Fibroblast of mammary gland (primary cell): ENCODE measurements around the gene PPFIBP1.
"Not testable (repeated sequence)": the region's sequence is repeated elsewhere in the genome, so short reads cannot be mapped to it uniquely, and the experiment has no call there.

Experiments
- DNase-seq: peaks from one replicate; pipeline ENCODE4 v3.0.0-alpha.2; 2010; ENCODE audit warnings: low read depth
- H3K4me3 ChIP-seq: 2 replicates; pipeline ENCODE4 v1.5.1; 2011; ENCODE audit warnings: low read depth, mild to moderate bottlenecking, low read length, moderate library complexity; ENCODE audit not compliant: control insufficient read depth
- TF ChIP-seq, protein P1 (sequence below): conservative IDR thresholded peaks from 2 replicates; pipeline ENCODE4 v1.5.1; 2011; ENCODE audit warnings: low read depth, low read length, inconsistent platforms; ENCODE audit not compliant: control insufficient read depth, insufficient read depth

Gene PPFIBP1

DNA sequence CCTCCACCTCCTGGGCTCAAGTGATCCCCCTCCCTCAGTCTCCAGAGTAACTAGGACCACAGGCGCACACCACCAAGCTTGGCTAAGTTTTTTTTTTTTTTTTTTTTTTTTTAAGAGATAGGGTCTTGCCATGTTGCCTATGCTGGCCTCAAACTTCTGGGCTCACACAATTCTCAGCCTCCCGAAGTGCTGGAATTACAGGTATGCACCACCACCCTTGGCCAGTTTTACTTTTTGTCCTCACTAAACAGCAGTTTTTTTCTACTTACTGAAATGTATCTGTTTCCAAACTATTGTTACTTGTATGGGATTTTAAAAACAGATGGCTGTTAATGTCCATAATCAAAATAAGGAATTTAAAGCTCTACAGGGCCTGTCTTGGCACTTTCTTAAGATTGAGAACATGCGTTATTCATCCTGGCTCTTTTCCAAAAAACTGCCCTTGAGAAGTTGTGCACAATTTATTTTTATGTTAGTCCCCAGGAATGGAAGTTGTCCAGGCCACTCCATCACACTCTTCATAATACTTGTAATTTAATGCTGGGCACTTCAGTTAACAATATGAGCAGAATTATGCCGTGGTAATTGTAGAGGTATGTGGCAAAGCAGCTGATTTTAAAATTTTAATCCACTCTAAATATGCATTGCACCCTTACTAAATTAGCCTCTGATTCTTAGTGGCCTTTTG is 120.3 kb downstream of the PPFIBP1 start:
- TF ChIP-seq, protein P1, sequence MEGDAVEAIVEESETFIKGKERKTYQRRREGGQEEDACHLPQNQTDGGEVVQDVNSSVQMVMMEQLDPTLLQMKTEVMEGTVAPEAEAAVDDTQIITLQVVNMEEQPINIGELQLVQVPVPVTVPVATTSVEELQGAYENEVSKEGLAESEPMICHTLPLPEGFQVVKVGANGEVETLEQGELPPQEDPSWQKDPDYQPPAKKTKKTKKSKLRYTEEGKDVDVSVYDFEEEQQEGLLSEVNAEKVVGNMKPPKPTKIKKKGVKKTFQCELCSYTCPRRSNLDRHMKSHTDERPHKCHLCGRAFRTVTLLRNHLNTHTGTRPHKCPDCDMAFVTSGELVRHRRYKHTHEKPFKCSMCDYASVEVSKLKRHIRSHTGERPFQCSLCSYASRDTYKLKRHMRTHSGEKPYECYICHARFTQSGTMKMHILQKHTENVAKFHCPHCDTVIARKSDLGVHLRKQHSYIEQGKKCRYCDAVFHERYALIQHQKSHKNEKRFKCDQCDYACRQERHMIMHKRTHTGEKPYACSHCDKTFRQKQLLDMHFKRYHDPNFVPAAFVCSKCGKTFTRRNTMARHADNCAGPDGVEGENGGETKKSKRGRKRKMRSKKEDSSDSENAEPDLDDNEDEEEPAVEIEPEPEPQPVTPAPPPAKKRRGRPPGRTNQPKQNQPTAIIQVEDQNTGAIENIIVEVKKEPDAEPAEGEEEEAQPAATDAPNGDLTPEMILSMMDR, result no peak
- H3K4me3 ChIP-seq, result no peak overlapping the region
- DNase-seq, result peak; percentile 72

DNA sequence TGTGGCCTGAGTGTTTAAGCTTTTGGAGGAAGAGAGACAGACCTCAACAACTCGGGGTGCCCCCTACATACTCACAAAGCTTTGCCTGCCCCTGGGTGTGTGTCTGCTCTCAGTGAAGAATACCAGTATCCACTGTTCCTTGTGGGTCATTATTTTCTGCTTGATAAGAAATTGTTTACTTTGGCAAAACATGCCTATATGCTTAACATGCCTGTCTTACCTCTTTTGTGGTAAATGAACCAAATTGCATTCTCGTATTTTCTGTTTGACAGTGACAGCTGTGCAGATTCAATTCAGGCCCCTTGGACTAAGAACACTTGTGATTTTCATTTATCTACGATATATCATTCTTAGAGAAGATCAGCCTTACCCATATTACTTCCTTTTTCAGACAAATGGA is 121.7 kb downstream of the PPFIBP1 start:
- TF ChIP-seq, protein P1, result no peak
- no peak for DNase-seq
- no peak overlapping the region for H3K4me3 ChIP-seq

DNA sequence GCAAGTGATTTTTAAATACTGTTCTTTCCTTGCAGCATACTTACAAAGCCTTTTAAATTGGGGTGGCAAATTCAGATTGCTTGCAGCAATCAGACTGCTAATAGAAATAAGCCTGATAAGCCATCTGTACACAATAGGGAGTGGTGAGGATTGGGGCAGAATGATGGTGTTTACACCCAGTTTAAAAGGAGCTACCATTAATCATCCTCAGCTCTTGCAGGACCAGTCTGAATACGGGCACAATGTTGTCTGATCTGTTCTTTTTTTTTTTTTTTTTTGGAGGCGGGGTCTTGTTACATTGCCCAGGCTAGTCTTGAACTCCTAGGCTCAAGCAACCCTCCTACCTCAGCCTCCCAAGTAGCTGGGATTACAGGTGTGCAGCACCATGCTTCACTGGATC is 122.1 kb downstream of the PPFIBP1 start:
- TF ChIP-seq, protein P1, result no peak
- H3K4me3 ChIP-seq, result no peak overlapping the region
- DNase-seq, result no peak

DNA sequence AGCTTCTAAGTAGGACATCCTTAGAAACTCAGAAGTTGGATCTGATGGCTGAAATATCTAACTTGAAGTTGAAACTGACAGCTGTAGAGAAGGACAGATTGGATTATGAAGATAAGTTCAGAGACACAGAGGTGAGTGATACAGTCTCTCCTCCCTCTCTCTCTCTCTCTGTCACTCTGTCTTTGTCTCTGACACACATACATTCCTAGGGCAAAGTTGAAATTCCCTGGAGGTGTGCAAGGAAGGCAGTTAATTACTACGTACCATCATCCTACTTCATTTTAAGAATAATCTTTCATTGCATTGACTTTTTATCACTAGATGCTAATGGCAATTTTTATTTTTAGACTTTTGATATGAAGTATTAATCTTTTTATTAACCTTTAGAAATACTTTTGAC is 126.0 kb downstream of the PPFIBP1 start:
- DNase-seq, result no peak
- H3K4me3 ChIP-seq, result no peak overlapping the region

DNA sequence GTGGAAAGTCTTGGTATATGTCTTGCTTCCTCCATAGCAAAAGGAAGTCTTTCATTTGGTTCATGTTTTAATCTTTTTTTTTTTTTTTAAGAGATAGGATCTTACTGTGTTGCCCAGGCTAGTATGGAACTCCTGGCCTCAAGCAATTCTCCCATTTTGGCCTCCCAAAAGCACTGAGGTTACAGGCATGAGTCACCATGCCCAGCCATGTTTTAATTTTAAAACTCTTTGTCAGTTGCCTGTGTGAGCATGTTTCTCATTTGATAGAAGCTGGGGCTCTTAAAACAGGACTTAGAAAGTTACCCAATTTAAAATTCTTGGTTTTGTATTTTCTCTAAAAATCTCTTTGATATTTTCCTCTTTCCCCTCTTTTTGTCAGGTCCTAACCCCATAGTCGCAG is 127.2 kb downstream of the PPFIBP1 start:
- DNase-seq, result peak; percentile 46
- TF ChIP-seq, protein P1, result no peak

More for the DNA sequence above, 126.0 kb downstream of the PPFIBP1 start:
- TF ChIP-seq, protein P1, result no peak

DNA sequence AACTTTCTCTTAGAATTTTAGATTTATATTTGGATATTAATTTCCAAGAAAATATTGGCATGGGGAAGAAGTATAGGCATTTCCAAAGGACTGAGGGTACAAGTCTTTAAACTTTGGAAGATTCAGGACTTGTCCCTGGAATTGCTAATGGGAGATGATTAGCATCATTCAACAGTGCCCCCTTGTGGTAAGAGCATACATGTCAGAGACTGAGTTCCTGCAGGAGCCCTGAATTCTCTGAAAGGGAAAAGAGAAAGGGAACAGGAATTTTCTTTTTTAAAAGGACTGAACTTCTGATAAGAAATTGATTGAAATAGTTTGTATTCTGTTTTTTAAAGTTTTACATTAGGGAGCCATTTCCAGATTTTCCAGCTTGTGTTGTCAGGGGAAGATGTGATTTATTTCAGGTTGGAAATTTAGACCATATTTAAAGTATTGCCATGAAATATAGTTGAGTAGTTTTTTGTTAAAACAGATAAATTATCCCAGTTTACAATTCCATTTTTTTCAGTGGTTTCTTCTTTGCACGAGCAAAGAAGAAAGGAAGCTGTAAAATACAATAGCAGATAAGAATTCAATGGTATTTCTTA is 128.3 kb downstream of the PPFIBP1 start:
- peak; percentile 90 for DNase-seq
- H3K4me3 ChIP-seq, result no peak overlapping the region
- TF ChIP-seq, protein P1, result peak; percentile 91

More for the DNA sequence above, 127.2 kb downstream of the PPFIBP1 start:
- H3K4me3 ChIP-seq, result no peak overlapping the region

DNA sequence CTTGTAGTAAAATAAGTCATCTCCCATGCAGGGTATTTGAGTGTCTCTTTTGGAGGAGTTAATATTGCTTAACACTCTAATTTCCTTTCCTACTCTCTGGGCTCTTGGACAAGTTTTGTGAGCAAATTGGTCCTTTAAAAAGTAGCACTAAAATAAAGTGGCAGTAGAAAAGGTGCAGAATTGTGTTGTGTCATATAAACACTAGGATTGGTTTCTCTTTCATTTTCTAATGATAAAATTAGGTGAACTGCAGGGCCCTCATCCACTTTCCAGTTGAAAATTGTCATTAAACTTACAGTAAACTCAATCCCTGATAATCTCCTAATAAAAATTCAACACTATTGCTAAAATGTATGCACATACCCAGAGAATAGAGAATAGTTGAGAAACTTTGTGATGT is 129.7 kb downstream of the PPFIBP1 start:
- no peak overlapping the region for H3K4me3 ChIP-seq
- DNase-seq, result no peak
- TF ChIP-seq, protein P1, result no peak

DNA sequence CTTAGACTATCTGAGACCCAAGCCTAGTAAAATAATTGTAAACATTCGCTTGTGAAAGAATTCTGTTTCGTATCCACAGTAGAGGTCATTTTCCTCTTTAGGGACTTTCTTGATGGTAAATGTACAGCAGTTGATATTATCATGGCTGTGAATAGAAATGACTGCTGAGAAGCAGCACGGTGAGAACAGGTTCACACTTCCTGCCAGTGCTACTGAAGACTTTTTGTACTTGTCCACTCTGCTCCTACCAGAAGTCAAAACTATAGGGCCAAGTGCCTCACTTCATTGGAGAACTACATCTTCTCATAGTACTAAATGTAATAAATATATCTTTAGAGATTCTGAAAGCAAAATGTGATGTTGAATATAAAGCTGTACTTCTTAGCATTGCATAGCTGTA is 131.5 kb downstream of the PPFIBP1 start:
- not testable (repeated sequence) for H3K4me3 ChIP-seq, DNase-seq
